K562 (cell line): ENCODE measurements around the gene RBM3. TPM values are rescaled to one million over a fixed set of nuclear protein-coding genes. Genes with fewer than 3 reads are reported as not detected.

Experiments
- ATAC-seq: fragments of 200-7000 bp; cut with Tn5 transposase; 3 replicates; pipeline ENCODE4 v1.9.1; 2020; ENCODE audit warnings: moderate library complexity
- BruUV-seq: library from RNA; stranded (reverse); fragments of 400-500 nt; replicated peaks from 2 replicates; lab custom pipeline; 2021; lab: Mats Ljungman, UMichigan
- CTCF ChIA-PET: fragments of 300-600 bp; formaldehyde crosslinking; extraction: SDS; loops from one replicate; lab custom pipeline; 2021; ENCODE audit warnings: low intra/inter-chr PET ratio; lab: Yijun Ruan, JAX
- POLR2A ChIA-PET: fragments of 300-600, 350-650 bp; sonication (Branson Sonifier 250); formaldehyde crosslinking; extraction: SDS; loops from one replicate; lab custom pipeline; 2021; ENCODE audit warnings: antibody characterized with exemption, inconsistent platforms; lab: Yijun Ruan, JAX
- DNase-seq, 4 experiments: peaks; one replicate each; pipeline versions ENCODE4 v3.0.0 to v3.0.0-alpha.2; 2011 to 2018; ENCODE audit warnings: low spot score in 3 of 4, mixed read lengths in 3 of 4; ENCODE audit errors: extremely low read depth in 1 of 4
- FAIRE-seq: peaks from 2 replicates; lab custom pipeline; 2011; peaks lifted over from hg19 to GRCh38; lab: Jason Lieb, UNC
- H2AFZ ChIP-seq: 2 replicates; pipeline ENCODE4 v1.6.0; 2011; ENCODE audit warnings: low read depth, low read length, control low read depth, inconsistent platforms
- H3K27ac ChIP-seq: fragments of 200-600 bp; 3 replicates; pipeline ENCODE4 v1.8.0; 2011; ENCODE audit warnings: low read depth, mild to moderate bottlenecking, control low read depth, inconsistent platforms, low read length, moderate library complexity, mixed read lengths; ENCODE audit errors: extremely low read depth
- H3K27me3 ChIP-seq, 2 experiments: fragments of 300-600 bp in 1 of 2; 2 replicates in 1 of 2; 3 replicates in 1 of 2; pipeline versions ENCODE4 v1.6.0 to v1.8.0; 2011; ENCODE audit warnings: inconsistent platforms in 2 of 2, low read length in 2 of 2, mild to moderate bottlenecking in 1 of 2, mixed read lengths in 1 of 2, moderate library complexity in 1 of 2; ENCODE audit not compliant: control insufficient read depth in 2 of 2, insufficient read depth in 2 of 2
- H3K36me3 ChIP-seq: fragments of 300-600 bp; 3 replicates; pipeline ENCODE4 v1.8.0; 2011; ENCODE audit warnings: mild to moderate bottlenecking, low read length, inconsistent platforms; ENCODE audit not compliant: control insufficient read depth, insufficient read depth
- H3K4me1 ChIP-seq, 2 experiments: fragments of 200-600 bp in 1 of 2; replicated peaks in 1 of 2; 2 replicates in 1 of 2; 3 replicates in 1 of 2; pipeline versions ENCODE4 v1.5.1 to v1.8.0; 2011; ENCODE audit warnings: inconsistent platforms in 2 of 2, low read length in 2 of 2, mild to moderate bottlenecking in 1 of 2, mixed read lengths in 1 of 2, moderate library complexity in 1 of 2; ENCODE audit not compliant: control insufficient read depth in 2 of 2, insufficient read depth in 2 of 2
- H3K4me2 ChIP-seq: 2 replicates; pipeline ENCODE4 v1.6.1; 2011; ENCODE audit warnings: low read length, control low read depth, inconsistent platforms, mixed read lengths; ENCODE audit not compliant: insufficient read depth
- H3K4me3 ChIP-seq: fragments of 200-600 bp; sonication (generic), shearing (Covaris generic); 2 replicates; pipeline ENCODE4 v1.5.1; 2016; ENCODE audit warnings: control low read depth, inconsistent platforms
- H3K79me2 ChIP-seq: fragments of 200-600 bp; 3 replicates; pipeline ENCODE4 v1.8.0; 2011; ENCODE audit warnings: low read length, inconsistent platforms; ENCODE audit not compliant: control insufficient read depth, insufficient read depth
- H3K9ac ChIP-seq, 2 experiments: 2 replicates each; pipeline versions ENCODE4 v1.6.0 to v1.6.1; 2011; ENCODE audit warnings: low read depth in 2 of 2, low read length in 2 of 2, control low read depth in 1 of 2, inconsistent platforms in 1 of 2, mild to moderate bottlenecking in 1 of 2, mixed read lengths in 1 of 2; ENCODE audit not compliant: insufficient read depth in 1 of 2
- H3K9me1 ChIP-seq: one replicate; pipeline ENCODE4 v1.6.0; 2011; ENCODE audit warnings: inconsistent platforms, mild to moderate bottlenecking, low read length, moderate library complexity; ENCODE audit not compliant: control insufficient read depth, insufficient read depth
- H3K9me3 ChIP-seq: replicated peaks from 2 replicates; pipeline ENCODE4 v1.5.1; 2011; ENCODE audit warnings: low read depth, low read length, inconsistent platforms; ENCODE audit not compliant: control insufficient read depth, insufficient read depth
- H4K20me1 ChIP-seq: replicated peaks from 2 replicates; pipeline ENCODE4 v1.6.1; 2011; ENCODE audit warnings: low read length, inconsistent platforms, mixed read lengths; ENCODE audit not compliant: control insufficient read depth, insufficient read depth
- ATF1 ChIP-seq, 2 experiments: fragments of 450-650 bp in 1 of 2; IDR thresholded peaks; 2 replicates each; pipeline ENCODE4 v1.6.1; 2016; ENCODE audit warnings: missing compliant biosample characterization in 1 of 2, missing genetic modification characterization in 1 of 2
- ATF4 ChIP-seq: fragments of 450-650 bp; formaldehyde crosslinking; IDR thresholded peaks from 2 replicates; pipeline ENCODE4 v1.4.0; 2022; ENCODE audit warnings: mild to moderate bottlenecking, moderate library complexity
- DLX4 ChIP-seq: fragments of 250-450 bp; sonication (Bioruptor Pico); IDR thresholded peaks from 2 replicates; pipeline ENCODE4 v1.6.1; 2021; ENCODE audit warnings: mild to moderate bottlenecking
- DPF2 ChIP-seq: fragments of 450-650 bp; IDR thresholded peaks from 2 replicates; pipeline ENCODE4 v1.6.1; 2016
- KDM1A ChIP-seq, 2 experiments: fragments of 450-650 bp; IDR thresholded peaks; 2 replicates each; pipeline ENCODE4 v1.6.1; 2016; ENCODE audit warnings: mild to moderate bottlenecking in 2 of 2
- MTA3 ChIP-seq: fragments of 450-650 bp; formaldehyde crosslinking; IDR thresholded peaks from 2 replicates; pipeline ENCODE4 v1.6.1; 2017; ENCODE audit warnings: mild to moderate bottlenecking, borderline replicate concordance
- NRF1 ChIP-seq, 2 experiments: fragments of 450-650 bp; IDR thresholded peaks in 1 of 2; conservative IDR thresholded peaks in 1 of 2; 2 replicates each; pipeline ENCODE4 v1.6.1; 2014; ENCODE audit warnings: mild to moderate bottlenecking in 2 of 2
- PBX2 ChIP-seq, 2 experiments: IDR thresholded peaks in 1 of 2; conservative IDR thresholded peaks in 1 of 2; 2 replicates each; pipeline ENCODE4 v1.6.1; 2016; ENCODE audit warnings: low read depth in 2 of 2, mild to moderate bottlenecking in 1 of 2, missing compliant biosample characterization in 1 of 2, missing genetic modification characterization in 1 of 2, moderate library complexity in 1 of 2
- PKNOX1 ChIP-seq: fragments of 450-650 bp; IDR thresholded peaks from 2 replicates; pipeline ENCODE4 v1.6.1; 2016
- POLR2H ChIP-seq: IDR thresholded peaks from 2 replicates; pipeline ENCODE4 v1.6.1; 2016; ENCODE audit warnings: missing genetic modification characterization, low read depth, mild to moderate bottlenecking, control low read depth, missing compliant biosample characterization, moderate library complexity
- RFX1 ChIP-seq: fragments of 450-650 bp; IDR thresholded peaks from 2 replicates; pipeline ENCODE4 v1.6.1; 2016; ENCODE audit warnings: mild to moderate bottlenecking, moderate library complexity
- SUPT5H ChIP-seq: fragments of 450-650 bp; IDR thresholded peaks from 2 replicates; pipeline ENCODE4 v1.6.1; 2016
- THRAP3 ChIP-seq: fragments of 450-650 bp; IDR thresholded peaks from 2 replicates; pipeline ENCODE4 v1.6.1; 2016; ENCODE audit warnings: mild to moderate bottlenecking, inconsistent platforms, borderline replicate concordance
- XRCC5 ChIP-seq: fragments of 200-400 bp; formaldehyde crosslinking; IDR thresholded peaks from 2 replicates; pipeline ENCODE4 v1.6.1; 2017; ENCODE audit warnings: low read depth, mild to moderate bottlenecking, low read length
- YBX1 ChIP-seq: fragments of 450-650 bp; IDR thresholded peaks from 2 replicates; pipeline ENCODE4 v1.7.1; 2016; ENCODE audit warnings: mild to moderate bottlenecking
- ZNF347 ChIP-seq: fragments of 450-650 bp; formaldehyde crosslinking; IDR thresholded peaks from 2 replicates; pipeline ENCODE4 v1.4.0; 2020; ENCODE audit warnings: low read depth, mild to moderate bottlenecking, moderate library complexity
- WGBS: fragments of 100-300 bp; shearing (Covaris generic); methylation state at CpG from one replicate; pipeline ENCODE4 v1.1.6; 2016; ENCODE audit warnings: low coverage, mixed read lengths; ENCODE audit not compliant: insufficient coverage; ENCODE audit errors: missing lambda C conversion rate; 5-methylcytosine and 5-hydroxymethylcytosine counted together
- in situ Hi-C: fragments of 300-500 bp; cut with MboI; formaldehyde crosslinking; loops from 4 replicates; pipeline ENCODE4 v1.15.0; 2018; ENCODE audit warnings: inconsistent platforms, mixed read lengths
- intact Hi-C: fragments of 100-400 bp; cut with micrococcal nuclease; formaldehyde crosslinking; loops from 2 replicates; pipeline ENCODE4 v1.14.2; 2022
- polyA plus RNA-seq, 8 experiments: library from polyadenylated mRNA; depleted of rRNA in 4 of 8; stranded (reverse) in 5 of 8; unstranded in 3 of 8; fragments of >200 nt; fragmentation: Nextera tagmentation in 2 of 8; fragmentation: Illumina TruSeq in 1 of 8; extraction: Ambion mirVana in 2 of 8; extraction: Trizol in 1 of 8; gene quantifications; 2 replicates each; pipeline versions ENCODE4 v1.2.1 to v1.2.3, GENCODE V29; 2011 to 2014; ENCODE audit warnings: inconsistent platforms in 1 of 8, missing spikeins in 1 of 8
- total RNA-seq, 7 experiments: library from RNA; depleted of rRNA in 6 of 7; stranded (reverse); fragments of >200 nt in 6 of 7; fragmentation: Illumina TruSeq in 2 of 7; extraction: Trizol in 2 of 7; gene quantifications; 2 replicates each; pipeline versions ENCODE4 v1.2.1 to v1.2.3, GENCODE V29; 2011 to 2021; ENCODE audit warnings: low replicate concordance in 1 of 7

RBM3 gene
- total and polyA plus RNA-seq, 9 of the 15 experiments (the other 6 are each of a cell fraction or from before 2014, with no cell fraction given), result 70.3 to 272 (median 209) TPM

GRCh38 chrX:48597353-48598264 lies 23.3 kb downstream of the RBM3 start, which contains the start of gene WDR13:
Gene WDR13, plus strand, starts transcription at chrX:48597492. Its CDS starts 505 bp downstream, at chrX:48597997.
- Histone ChIP-seq H3K9me3 (no peaks in the 10 kb centered on the region), H3K4me2 (peak within 1 kb of the TSS; percentile 99), H4K20me1 (no peaks in the 10 kb centered on the region), H3K27ac (peak within 1 kb of the TSS; percentile 97), H3K9ac (peak within 1 kb of the TSS; percentile 93 to 95), H3K9me1 (no peaks in the 10 kb centered on the region), H3K4me1 (peaks cover 7 to 36% of the 10 kb centered on the region in 2 experiments; a peak in 4 of 5 replicates), H2AFZ (peak within 1 kb of the TSS; percentile 88), H3K27me3 (no peaks in the 10 kb centered on the region), H3K36me3 (peaks cover 38% of the 10 kb centered on the region; the same call in 2 of the 3 replicates), H3K4me3 (peak within 1 kb of the TSS; percentile 94), H3K79me2 (peaks cover 18% of the 10 kb centered on the region)
- FAIRE-seq (peak; percentile 100), DNase-seq (peak; percentile 90 to 96 (median 93)), ATAC-seq (peak; percentile 91)
- under 1% methylated on average over 51 of the region's 62 CpGs for WGBS
- ChIA-PET POLR2A (interaction anchor here (0.6 to 1.3 kb wide), 4 partner anchors 9 to 49 kb away, joined by 3 to 6 read pairs (median 3); partner anchors contain the start of gene RBM3), CTCF (no interaction called here)
- BruUV-seq, result TSS peak; percentile 62
- in situ Hi-C loops, result no loop called here
- intact Hi-C loops, result loop anchor here (2.0 to 5.0 kb wide), 2 partner anchors 23 to 80 kb away; partner anchors contain the start of gene RBM3
- peak; percentile 17; the same call in 1 of the 2 replicates for TF ChIP-seq POLR2H
- TF ChIP-seq DLX4, result no peak
- TF ChIP-seq YBX1, result no peak
- no peak for TF ChIP-seq THRAP3
- TF ChIP-seq SUPT5H, result peak; percentile 84
- TF ChIP-seq ATF4 (CRISPR knock-in tag), result no peak
- TF ChIP-seq ATF1 (CRISPR knock-in tag; IDR thresholded peaks at IDR 0.05), result no peak
- TF ChIP-seq ATF1 (tag; IDR thresholded peaks at IDR 0.05), result peak; percentile 61
- TF ChIP-seq MTA3, result no peak
- no peak for TF ChIP-seq ZNF347 (CRISPR knock-in tag)
- peak; percentile 99 for TF ChIP-seq RFX1
- TF ChIP-seq NRF1 (conservative IDR thresholded peaks at IDR 0.05 in 1 of 2, IDR thresholded peaks at IDR 0.05 in 1 of 2), result peak; percentile 99
- peak; percentile 43; the same call in 1 of the 2 replicates for TF ChIP-seq DPF2
- 0 out of 4 replicates have a peak, but pooled peaks of 1 of the 2 experiments have one; percentile 4 for TF ChIP-seq KDM1A (IDR thresholded peaks at IDR 0.05)
- TF ChIP-seq PKNOX1, result peak; percentile 73
- no peak for TF ChIP-seq PBX2 (CRISPR knock-in tag; IDR thresholded peaks at IDR 0.05; ENCODE audit: low read depth)
- 0 out of 2 replicates have a peak, but pooled peaks have one; percentile 27 for TF ChIP-seq PBX2 (tag; conservative IDR thresholded peaks at IDR 0.05; ENCODE audit: low read depth)
- peak; percentile 82 for TF ChIP-seq XRCC5
